B cell (primary cell): ENCODE data around the gene ZMPSTE24.

Source experiments
- CTCF ChIP-seq: fragments of 200-600 bp; IDR thresholded peaks from one replicate; pipeline ENCODE4 v1.8.0; 2022; ENCODE audit warnings: antibody characterized with exemption, mild to moderate bottlenecking
- EZH2 ChIP-seq: IDR thresholded peaks from 2 replicates; pipeline ENCODE4 v1.6.1; 2012; ENCODE audit warnings: borderline replicate concordance, low read depth, mild to moderate bottlenecking, moderate library complexity, low read length; ENCODE audit not compliant: insufficient read depth, poor library complexity, severe bottlenecking

- TF ChIP-seq CTCF (no peak), EZH2 (no peak)
These were observed 47.8 kb downstream of the ZMPSTE24 start for GRCh38 chr1:40305871-40306270.
